Liver (tissue), 9 donors: ENCODE results near the gene SNX19. TPM values are rescaled to one million over a fixed set of nuclear protein-coding genes. Genes with fewer than 3 reads are reported as not detected.
A peak's percentile ranks its signal among the peaks of the same experiment; 100 is the strongest.

Source experiments
- DNase-seq: peaks from one replicate; pipeline ENCODE4 v3.0.0-alpha.2; 2017; ENCODE audit warnings: low spot score
- H3K27ac ChIP-seq, 2 donors: one replicate each; pipeline ENCODE4 v1.7.0; 2013; ENCODE audit warnings: inconsistent platforms in 2 of 2, low read length in 2 of 2, control low read depth in 1 of 2, low read depth in 1 of 2, mild to moderate bottlenecking in 1 of 2
- H3K27me3 ChIP-seq, 4 donors: one replicate each; pipeline versions ENCODE4 v1.6.1 to v1.7.0; 2013; ENCODE audit warnings: low read length in 3 of 4, inconsistent platforms in 1 of 4, mild to moderate bottlenecking in 1 of 4, moderate library complexity in 1 of 4; ENCODE audit not compliant: control insufficient read depth in 4 of 4, insufficient read depth in 4 of 4
- H3K36me3 ChIP-seq, 4 donors: one replicate each; pipeline versions ENCODE4 v1.6.1 to v1.7.0; 2013; ENCODE audit warnings: low read length in 3 of 4, mild to moderate bottlenecking in 3 of 4, low read depth in 1 of 4, moderate library complexity in 1 of 4; ENCODE audit not compliant: control insufficient read depth in 4 of 4, insufficient read depth in 3 of 4
- H3K4me1 ChIP-seq, 4 donors: one replicate each; pipeline versions ENCODE4 v1.6.1 to v1.7.0; 2013; ENCODE audit warnings: low read length in 3 of 4, mild to moderate bottlenecking in 3 of 4, moderate library complexity in 1 of 4; ENCODE audit not compliant: control insufficient read depth in 4 of 4, insufficient read depth in 4 of 4
- H3K4me3 ChIP-seq, 3 donors: one replicate each; pipeline versions ENCODE4 v1.6.1 to v1.7.0; 2013; ENCODE audit warnings: low read length in 3 of 3, control low read depth in 1 of 3, low read depth in 1 of 3, mild to moderate bottlenecking in 1 of 3
- H3K9ac ChIP-seq, 2 donors: one replicate each; pipeline ENCODE4 v1.7.0; 2013; ENCODE audit warnings: low read length in 2 of 2, mild to moderate bottlenecking in 2 of 2, moderate library complexity in 2 of 2, control low read depth in 1 of 2, low read depth in 1 of 2
- H3K9me3 ChIP-seq, 4 donors: one replicate each; pipeline versions ENCODE4 v1.6.1 to v1.7.0; 2013; ENCODE audit warnings: low read length in 3 of 4; ENCODE audit not compliant: control insufficient read depth in 4 of 4
- ATF3 ChIP-seq: IDR thresholded peaks from 2 replicates; pipeline ENCODE4 v1.6.1; 2016; ENCODE audit warnings: antibody characterized with exemption
- CTCF ChIP-seq: fragments of 150-350 bp; IDR thresholded peaks from 2 replicates; pipeline ENCODE4 v1.5.1; 2017; ENCODE audit warnings: improper control_type of control experiment, low read depth, low read length; ENCODE audit not compliant: missing input control
- FOXA1 ChIP-seq: IDR thresholded peaks from 2 replicates; pipeline ENCODE4 v1.6.1; 2016; ENCODE audit warnings: antibody characterized with exemption
- HNF4A ChIP-seq, 2 donors: conservative IDR thresholded peaks; 2 replicates each; pipeline ENCODE4 v1.6.1; 2016; ENCODE audit warnings: antibody characterized with exemption in 2 of 2, mild to moderate bottlenecking in 2 of 2
- JUND ChIP-seq, 2 donors: IDR thresholded peaks; 2 replicates each; pipeline ENCODE4 v1.6.1; 2016; ENCODE audit warnings: antibody characterized with exemption in 2 of 2
- RAD21 ChIP-seq, 2 donors: IDR thresholded peaks; 2 replicates each; pipeline ENCODE4 v1.6.1; 2016; ENCODE audit warnings: antibody characterized with exemption in 2 of 2, mild to moderate bottlenecking in 2 of 2
- REST ChIP-seq: IDR thresholded peaks from 2 replicates; pipeline ENCODE4 v1.6.1; 2016; ENCODE audit warnings: antibody characterized with exemption, mild to moderate bottlenecking
- RXRA ChIP-seq, 2 donors: IDR thresholded peaks; 2 replicates each; pipeline ENCODE4 v1.6.1; 2017 to 2018; ENCODE audit warnings: antibody characterized with exemption in 2 of 2, mild to moderate bottlenecking in 1 of 2
- SP1 ChIP-seq: IDR thresholded peaks from 2 replicates; pipeline ENCODE4 v1.6.1; 2018; ENCODE audit warnings: antibody characterized with exemption, mild to moderate bottlenecking
- TAF1 ChIP-seq: conservative IDR thresholded peaks from 2 replicates; pipeline ENCODE4 v1.6.1; 2016; ENCODE audit warnings: antibody characterized with exemption, mild to moderate bottlenecking
- WGBS: extraction: QIAGEN DNeasy Blood & Tissue Kit; methylation state at CpG from one replicate; pipeline ENCODE4 v1.1.7; 2013; 5-methylcytosine and 5-hydroxymethylcytosine counted together
- polyA plus RNA-seq, 2 donors: library from polyadenylated mRNA; stranded (reverse) in 1 of 2; unstranded in 1 of 2; fragments of 200-250 nt in 1 of 2; fragments of >200 nt in 1 of 2; fragmentation: Nextera tagmentation in 1 of 2; extraction: Ambion mirVana in 1 of 2; gene quantifications; one replicate each; pipeline versions ENCODE4 v1.2.1 to v1.2.3, GENCODE V29; 2013 to 2015
- total RNA-seq, 2 donors: library from RNA; depleted of rRNA; stranded (reverse); fragments of >200 nt; gene quantifications; one replicate each; pipeline ENCODE4 v1.2.3, GENCODE V29; 2014
- TF ChIP-seq, protein P1 (sequence below): IDR thresholded peaks from 2 replicates; pipeline ENCODE4 v1.6.1; 2016; ENCODE audit warnings: antibody characterized with exemption
- TF ChIP-seq, protein P2 (sequence below): IDR thresholded peaks from 2 replicates; pipeline ENCODE4 v1.6.1; 2016; ENCODE audit warnings: antibody characterized with exemption
- donor health status: healthy.
- donor health status: healthy.
- donor health status: healthy.
- donor health status: healthy.
- donor health status: healthy.

The SNX19 gene
- total and polyA plus RNA-seq, 4 donors: 16.5 to 94.5 (median 32.7) TPM

DNA sequence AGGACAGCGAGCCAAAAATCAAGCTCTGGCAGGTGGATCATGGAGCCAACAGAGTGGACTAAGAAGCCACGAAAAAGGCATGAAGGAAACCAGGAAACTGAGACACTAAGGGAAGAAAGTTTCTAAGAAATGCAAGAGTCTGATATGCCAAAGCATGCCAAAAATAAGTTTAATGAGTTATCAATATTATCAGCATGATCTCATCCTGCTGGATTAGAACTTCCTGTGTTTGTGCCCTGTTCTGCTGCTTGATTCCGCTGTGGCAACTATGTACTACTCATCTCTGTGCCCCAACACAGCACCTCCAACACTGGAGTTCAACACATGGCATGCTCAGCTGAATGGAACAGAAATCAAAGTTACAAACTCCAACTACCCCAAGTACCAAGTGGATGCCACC is 10.8 kb downstream of the SNX19 start (continued):
- TF ChIP-seq ATF3: no peak
- TF ChIP-seq JUND (IDR thresholded peaks at IDR 0.05): no peak
- TF ChIP-seq SP1: no peak
- TF ChIP-seq HNF4A (conservative IDR thresholded peaks at IDR 0.05): no peak
- TF ChIP-seq FOXA1: no peak
- TF ChIP-seq, protein P1, sequence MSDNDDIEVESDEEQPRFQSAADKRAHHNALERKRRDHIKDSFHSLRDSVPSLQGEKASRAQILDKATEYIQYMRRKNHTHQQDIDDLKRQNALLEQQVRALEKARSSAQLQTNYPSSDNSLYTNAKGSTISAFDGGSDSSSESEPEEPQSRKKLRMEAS: no peak
- no peak for TF ChIP-seq RXRA (IDR thresholded peaks at IDR 0.05)
- no peak for TF ChIP-seq TAF1
- TF ChIP-seq, protein P2, sequence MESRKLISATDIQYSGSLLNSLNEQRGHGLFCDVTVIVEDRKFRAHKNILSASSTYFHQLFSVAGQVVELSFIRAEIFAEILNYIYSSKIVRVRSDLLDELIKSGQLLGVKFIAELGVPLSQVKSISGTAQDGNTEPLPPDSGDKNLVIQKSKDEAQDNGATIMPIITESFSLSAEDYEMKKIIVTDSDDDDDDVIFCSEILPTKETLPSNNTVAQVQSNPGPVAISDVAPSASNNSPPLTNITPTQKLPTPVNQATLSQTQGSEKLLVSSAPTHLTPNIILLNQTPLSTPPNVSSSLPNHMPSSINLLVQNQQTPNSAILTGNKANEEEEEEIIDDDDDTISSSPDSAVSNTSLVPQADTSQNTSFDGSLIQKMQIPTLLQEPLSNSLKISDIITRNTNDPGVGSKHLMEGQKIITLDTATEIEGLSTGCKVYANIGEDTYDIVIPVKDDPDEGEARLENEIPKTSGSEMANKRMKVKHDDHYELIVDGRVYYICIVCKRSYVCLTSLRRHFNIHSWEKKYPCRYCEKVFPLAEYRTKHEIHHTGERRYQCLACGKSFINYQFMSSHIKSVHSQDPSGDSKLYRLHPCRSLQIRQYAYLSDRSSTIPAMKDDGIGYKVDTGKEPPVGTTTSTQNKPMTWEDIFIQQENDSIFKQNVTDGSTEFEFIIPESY: no peak

DNA sequence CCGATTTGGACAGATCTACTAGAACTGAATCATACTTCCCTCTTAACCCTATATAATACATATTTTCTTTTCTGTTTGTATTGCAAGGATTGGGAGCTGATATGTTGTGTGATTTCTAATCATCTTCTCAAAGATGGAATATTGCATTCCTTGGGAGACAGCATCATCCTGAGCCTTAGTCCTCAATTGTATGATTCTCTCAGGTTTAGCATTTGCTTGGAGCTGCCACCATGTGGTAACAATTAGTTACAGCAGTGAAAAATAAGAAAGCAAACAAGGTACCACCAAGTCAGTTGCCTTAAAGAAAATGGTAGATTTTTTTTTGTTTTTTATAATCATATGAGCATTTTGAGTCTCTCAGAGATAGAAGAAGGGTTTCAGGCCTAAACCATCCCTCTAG is 11.9 kb downstream of the SNX19 start:
- Histone ChIP-seq H3K27ac (no peak overlapping the region), H3K36me3 (peaks cover 5 to 78% (median 73%) of the 10 kb centered on the region in 4 donors)

More for the DNA sequence above, 11.9 kb downstream of the SNX19 start:
- TF ChIP-seq TAF1 (no peak), REST (no peak), RAD21 (IDR thresholded peaks at IDR 0.05) (peak; percentile 53 to 60), FOXA1 (no peak), CTCF (peak; percentile 40)
- Histone ChIP-seq H3K9ac (no peak overlapping the region), H3K27me3 (no peaks in the 10 kb centered on the region), H3K4me1 (no peaks in the 10 kb centered on the region), H3K9me3 (no peaks in the 10 kb centered on the region), H3K4me3 (no peak overlapping the region)
- WGBS: 100% methylated on average over 1 of the region's 1 CpG
- no peak for DNase-seq
